ENCODE results near the gene GAB2.

The GAB2 gene

GRCh38 chr11:78397398-78397797 lies 20.2 kb downstream of the GAB2 start:
- no peak for DNase-seq

- no peak for DNase-seq
Measured at GRCh38 chr11:78395597-78395996, 22.0 kb downstream of the GAB2 start.

DNA sequence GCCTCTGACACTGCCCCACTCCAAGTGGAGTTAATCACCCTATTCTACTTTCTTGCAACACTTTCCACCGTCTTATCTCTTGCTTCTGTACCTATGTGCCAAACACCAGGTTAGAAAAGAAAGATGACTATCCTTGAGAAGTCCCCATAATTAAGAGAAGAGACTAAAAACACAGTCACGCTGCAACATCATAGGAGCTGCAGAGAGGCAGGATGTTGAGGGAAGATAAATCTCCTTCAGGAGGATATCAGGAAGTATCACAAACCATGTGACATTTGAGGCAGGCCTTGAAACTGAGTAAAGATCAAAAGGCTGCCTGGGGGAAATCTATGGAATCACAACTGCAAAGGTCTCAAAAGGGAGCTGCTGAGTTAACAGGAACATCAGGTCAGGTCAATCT lies 24.8 kb downstream of the GAB2 start:
- no peak for DNase-seq

DNA sequence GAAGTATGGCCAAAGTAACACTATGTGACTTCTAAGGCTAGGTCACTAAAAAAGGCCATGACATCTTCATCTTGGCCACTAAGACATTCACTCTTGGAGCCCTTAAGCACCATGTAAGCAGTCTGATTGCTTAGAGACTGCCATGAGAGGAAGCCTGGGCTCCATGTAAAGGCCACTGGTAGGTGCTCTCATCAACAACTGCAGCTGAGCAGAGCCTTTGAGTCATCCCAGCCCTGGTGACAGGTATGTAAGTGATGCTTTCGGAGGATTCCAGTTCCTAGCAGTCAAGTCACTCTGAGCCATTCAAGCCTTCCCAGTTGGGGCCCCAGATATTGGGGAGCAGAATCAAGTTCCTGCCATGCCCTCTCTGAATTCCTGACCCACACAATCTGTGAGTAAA lies 26.2 kb downstream of the GAB2 start:
- DNase-seq = no peak

GRCh38 chr11:78390809-78391208 lies 26.8 kb downstream of the GAB2 start:
- no peak for DNase-seq

- no peak for DNase-seq
Measured at GRCh38 chr11:78386215-78386941, 31.2 kb downstream of the GAB2 start.

GRCh38 chr11:78385205-78385604 lies 32.4 kb downstream of the GAB2 start:
- DNase-seq = no peak

- no peak for DNase-seq
Measured at GRCh38 chr11:78384231-78384630, 33.4 kb downstream of the GAB2 start.

- no peak for DNase-seq
Measured at GRCh38 chr11:78381865-78382264, 35.8 kb downstream of the GAB2 start.

- DNase-seq = no peak
Measured at GRCh38 chr11:78380615-78381051, 37.0 kb downstream of the GAB2 start.

DNA sequence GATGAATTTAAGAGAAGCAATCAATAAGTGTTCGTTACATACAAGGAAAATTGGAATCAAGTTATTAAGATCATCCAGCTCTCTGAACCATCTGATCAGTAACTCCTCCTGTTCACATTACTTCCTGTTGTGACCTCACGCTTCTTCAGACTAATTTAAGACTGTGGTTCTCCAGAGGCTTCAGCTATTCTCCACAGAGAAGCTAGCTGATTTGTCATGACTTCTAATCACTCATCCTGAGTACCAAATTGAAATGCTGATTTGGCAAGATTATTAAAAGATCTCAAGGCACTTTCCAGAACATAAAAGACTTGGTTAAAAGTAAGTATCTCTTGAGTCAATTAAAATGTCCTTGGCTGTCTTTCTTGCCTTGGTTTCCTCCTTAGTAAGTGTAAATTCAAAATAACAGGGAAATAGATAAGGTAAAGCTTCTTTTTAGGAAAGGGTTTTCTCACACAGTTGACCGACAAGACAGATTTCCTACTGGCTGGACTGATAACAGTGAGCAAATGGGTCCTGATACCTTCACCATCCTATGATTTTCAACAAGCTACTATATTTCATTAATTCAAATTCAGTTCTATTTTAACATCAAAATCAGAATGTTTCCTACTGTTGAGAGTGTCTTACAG lies 38.5 kb downstream of the GAB2 start:
- no peak for DNase-seq

- no peak for DNase-seq
Measured at GRCh38 chr11:78377625-78378418, 39.8 kb downstream of the GAB2 start.

- DNase-seq = no peak
Measured at GRCh38 chr11:78376858-78377257, 40.8 kb downstream of the GAB2 start.

- no peak for DNase-seq
Measured at GRCh38 chr11:78374917-78375316, 42.7 kb downstream of the GAB2 start.

GRCh38 chr11:78373689-78374088 lies 43.9 kb downstream of the GAB2 start:
- no peak for DNase-seq

DNA sequence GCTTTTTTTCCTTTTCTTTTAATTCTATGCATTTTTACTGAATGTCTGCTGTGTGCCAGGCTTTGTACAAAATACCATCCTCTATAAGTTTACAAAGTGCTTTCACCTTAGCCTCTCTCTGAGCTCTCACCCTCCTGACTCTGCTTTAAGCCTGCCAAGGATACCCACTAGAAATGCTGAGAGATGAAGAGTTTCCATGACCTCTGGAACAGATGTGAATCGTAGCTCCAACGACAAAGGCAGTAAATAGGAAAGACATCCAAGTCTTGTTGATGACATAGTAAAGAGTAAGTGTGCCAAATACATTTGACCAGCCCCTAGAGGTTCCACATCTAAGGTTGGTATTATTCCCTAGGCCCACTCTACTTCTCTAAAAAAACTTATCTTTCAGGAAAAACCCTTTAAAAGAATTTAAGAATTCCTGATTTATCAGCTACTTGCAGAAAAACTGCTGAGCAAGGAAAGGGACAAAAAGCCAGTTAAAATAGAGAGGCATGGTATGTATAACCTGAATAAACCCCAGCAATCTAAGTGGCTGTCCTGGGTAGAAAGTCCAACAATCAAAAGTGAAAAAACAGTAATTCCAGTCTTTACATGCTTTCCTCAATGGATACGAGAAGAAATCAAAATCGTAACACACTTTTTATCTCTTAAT lies 45.4 kb downstream of the GAB2 start:
- no peak for DNase-seq

GRCh38 chr11:78371221-78371891 lies 46.3 kb downstream of the GAB2 start:
- no peak for DNase-seq

- no peak for DNase-seq
Measured at GRCh38 chr11:78370406-78371172, 47.0 kb downstream of the GAB2 start.

GRCh38 chr11:78365381-78365792 lies 52.2 kb downstream of the GAB2 start:
- no peak for DNase-seq

DNA sequence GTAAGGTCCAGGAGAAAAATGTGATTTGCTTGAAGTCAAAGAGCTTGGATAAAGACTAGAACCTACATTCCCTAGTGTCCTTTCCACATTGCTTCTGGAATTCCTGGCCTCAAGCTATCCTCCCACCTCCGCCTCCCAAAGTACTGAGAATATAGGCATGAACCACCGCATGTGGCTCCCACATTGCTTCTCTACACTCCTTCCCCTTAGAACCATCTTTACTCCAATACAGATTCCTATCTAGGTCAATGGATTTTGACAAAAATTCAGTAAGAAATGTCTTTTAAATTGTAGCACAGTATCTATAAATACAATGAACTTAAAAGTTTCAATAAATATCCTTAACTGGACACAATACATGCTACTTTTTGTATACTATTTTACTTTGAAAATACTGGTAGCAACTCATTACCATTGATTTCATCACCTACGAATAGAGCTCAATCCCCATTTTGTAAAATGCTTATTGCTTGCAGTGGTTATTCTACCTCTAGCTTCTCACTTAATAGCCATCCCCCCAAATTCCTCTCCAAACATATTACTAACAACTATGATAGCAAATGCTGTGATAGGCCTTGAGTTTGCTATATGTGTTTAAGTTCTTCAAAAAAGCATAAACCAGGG lies 53.4 kb downstream of the GAB2 start:
- DNase-seq = no peak

DNA sequence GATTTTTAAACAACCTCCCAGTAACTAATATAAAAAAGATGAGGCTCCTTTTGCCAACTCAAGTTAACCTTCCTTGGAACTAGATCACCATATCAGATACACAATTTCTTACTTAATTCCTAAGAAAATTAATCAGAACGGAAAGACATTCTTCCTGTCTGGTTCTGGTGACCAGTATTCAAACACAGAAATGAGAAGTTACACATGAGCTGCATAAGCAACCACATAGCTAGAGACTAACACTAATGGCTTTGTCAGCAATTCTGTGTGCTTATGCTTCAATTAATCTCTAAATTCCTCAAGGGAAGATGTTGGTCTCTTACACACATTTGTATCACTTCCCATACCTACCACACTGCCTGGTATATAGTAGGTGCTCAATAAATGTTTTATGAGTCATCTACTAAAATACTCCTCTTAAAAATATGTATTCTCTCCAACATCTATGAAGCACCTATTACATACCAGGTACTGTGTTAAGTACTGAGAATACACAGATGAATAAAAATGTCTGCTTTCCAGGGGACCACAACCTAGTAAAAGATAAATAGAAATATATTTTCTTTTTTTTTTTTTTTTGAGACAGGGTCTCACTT lies 54.5 kb downstream of the GAB2 start:
- DNase-seq = no peak

All from activated CD4-positive, alpha-beta T cell treated with anti-CD3 and anti-CD28 coated beads for 4 hours (primary cell).